ENCODE results near the gene NFAM1.

NFAM1 gene, protein sequence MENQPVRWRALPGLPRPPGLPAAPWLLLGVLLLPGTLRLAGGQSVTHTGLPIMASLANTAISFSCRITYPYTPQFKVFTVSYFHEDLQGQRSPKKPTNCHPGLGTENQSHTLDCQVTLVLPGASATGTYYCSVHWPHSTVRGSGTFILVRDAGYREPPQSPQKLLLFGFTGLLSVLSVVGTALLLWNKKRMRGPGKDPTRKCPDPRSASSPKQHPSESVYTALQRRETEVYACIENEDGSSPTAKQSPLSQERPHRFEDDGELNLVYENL

DNA sequence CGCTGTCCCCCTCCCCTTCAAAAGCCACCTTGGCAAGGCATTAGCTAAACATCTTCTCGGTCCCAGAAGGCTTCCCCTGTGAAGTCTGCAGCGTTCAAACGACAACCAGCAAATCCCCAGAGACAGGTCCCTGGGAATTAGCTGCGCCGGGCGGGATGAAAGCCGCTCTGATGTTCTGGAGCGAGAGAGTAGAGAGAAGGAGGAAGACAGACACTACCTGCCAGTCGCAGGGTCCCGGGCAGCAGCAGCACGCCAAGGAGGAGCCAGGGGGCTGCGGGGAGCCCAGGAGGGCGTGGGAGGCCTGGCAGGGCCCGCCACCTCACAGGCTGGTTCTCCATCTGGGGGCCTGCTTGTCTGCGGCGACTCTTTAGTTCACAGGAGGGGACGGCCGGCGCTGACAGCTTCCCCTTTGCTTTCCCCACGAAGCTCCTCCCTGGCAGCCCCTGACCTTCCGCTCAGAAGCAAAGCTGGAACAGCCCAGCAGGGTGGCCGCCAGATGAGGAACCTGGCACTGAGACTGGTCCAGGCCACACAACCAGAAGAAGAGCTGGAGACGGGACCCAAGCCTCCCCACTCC lies at the start of gene NFAM1:
TSS of gene NFAM1 (minus strand) at position 384 of the 577 bp plus-strand sequence. CDS start at position 338, 46 bp downstream.
- DNase-seq (ENCODE audit: low read depth, low spot score): no peak

DNA sequence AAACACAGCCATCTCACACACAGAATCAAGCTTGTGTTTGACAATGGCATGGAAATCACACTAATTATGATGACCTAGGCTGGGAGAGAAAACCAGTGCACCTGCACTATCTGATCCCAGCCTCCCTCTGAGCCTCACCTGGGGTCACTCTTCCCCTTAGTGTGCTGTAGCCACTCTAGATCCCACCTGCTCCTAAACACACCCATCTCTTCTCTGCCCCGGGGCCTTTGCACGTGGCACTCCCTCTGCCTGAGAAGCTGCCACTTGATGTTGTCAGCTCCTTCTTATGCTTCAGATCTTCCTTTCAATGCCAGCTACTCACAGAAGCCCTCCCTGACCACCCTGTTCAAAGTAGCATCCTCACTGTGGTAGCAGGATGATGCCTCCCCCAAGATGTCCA lies 42.9 kb upstream of the NFAM1 start:
- no peak for DNase-seq (ENCODE audit: low read depth, low spot score)

GRCh38 chr22:42473484-42474193 lies 41.4 kb upstream of the NFAM1 start:
- DNase-seq (ENCODE audit: low read depth, low spot score): peak; percentile 2

- no peak for DNase-seq (ENCODE audit: low read depth, low spot score)
Measured at GRCh38 chr22:42472671-42473070, 40.5 kb upstream of the NFAM1 start.

DNA sequence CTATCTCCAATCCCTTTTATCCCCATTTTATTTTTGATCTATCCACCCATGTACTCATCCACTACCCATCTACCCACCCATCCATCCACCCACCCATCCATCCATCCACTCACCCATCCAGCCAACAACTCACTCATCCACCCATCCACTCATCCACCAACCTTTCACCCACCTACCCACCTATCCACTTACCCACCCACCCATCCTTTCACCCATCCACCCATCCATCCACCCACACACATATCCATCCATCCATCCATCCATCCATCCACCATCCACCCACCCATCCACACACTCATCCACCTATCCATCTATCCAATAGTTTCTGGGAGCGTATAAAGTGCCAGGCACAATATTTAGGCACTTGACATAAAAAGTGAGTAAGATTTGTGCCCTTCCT lies 39.2 kb upstream of the NFAM1 start:
- no peak for DNase-seq (ENCODE audit: low read depth, low spot score)

GRCh38 chr22:42470366-42471082 lies 38.3 kb upstream of the NFAM1 start:
- DNase-seq (ENCODE audit: low read depth, low spot score): no peak

DNA sequence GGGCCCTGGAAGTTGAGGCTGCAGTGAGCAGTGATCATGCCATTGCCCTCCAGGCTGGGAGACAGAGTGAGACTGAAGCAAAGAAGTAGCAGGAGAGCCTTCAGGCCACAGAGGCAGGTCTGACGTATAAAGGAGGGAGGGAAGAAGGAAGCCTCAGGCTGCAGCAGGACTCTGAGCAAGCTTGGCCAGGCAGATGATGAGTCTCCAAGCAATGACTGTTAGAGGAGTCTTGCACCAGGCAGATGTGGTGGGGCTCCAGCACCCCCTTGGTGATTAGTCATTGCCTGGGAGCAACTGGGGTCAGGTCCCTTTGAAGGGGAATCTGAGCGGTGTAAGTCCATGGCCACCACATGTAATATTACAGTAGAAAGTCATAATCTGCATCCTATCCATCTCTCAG lies 36.6 kb upstream of the NFAM1 start:
- DNase-seq (ENCODE audit: low read depth, low spot score): no peak

GRCh38 chr22:42462016-42462415 lies 29.8 kb upstream of the NFAM1 start:
- no peak for DNase-seq (ENCODE audit: low read depth, low spot score)

GRCh38 chr22:42461511-42461910 lies 29.3 kb upstream of the NFAM1 start:
- DNase-seq (ENCODE audit: low read depth, low spot score): no peak

GRCh38 chr22:42459287-42460063 lies 27.3 kb upstream of the NFAM1 start:
- DNase-seq (ENCODE audit: low read depth, low spot score): no peak

DNA sequence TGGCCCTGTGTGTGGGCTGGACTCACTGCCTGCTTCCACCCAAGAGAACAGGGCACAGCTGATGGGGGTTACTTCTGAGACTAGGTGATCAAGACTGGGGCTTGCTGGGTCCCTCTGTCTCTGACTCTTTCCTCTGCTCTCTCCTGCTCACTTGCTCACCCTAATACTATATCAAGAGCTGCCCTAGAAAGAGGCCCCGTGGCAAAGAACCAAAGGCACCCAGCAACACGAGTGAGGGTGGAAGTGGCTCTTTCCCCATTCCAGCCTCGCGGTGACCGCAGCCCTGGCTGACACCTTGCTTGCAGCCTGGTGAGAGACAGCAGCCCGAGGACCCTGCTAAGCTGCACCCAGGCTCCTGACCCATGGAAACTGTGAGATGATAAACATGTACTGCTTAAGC lies 20.7 kb upstream of the NFAM1 start:
- no peak for DNase-seq (ENCODE audit: low read depth, low spot score)

DNA sequence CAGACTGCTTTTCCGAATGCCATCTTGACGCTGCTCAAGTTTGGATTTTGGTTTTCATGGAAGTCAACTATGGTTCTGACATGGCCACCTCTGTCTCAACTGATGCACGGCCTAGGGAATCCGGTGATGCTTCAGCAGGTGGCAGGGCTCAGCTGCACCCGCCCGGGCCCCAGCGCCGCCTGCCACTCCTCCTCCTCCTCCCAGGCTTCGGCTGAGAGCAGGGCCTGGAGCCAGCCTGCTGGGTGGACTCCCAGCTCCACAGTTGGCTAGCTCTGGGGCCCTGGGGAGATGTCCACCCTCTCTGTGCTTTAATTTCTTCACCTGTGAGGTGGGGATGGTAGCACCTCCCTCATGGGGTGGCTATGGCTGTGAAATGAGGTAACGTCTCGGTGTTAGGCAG lies 20.3 kb upstream of the NFAM1 start:
- DNase-seq (ENCODE audit: low read depth, low spot score): no peak

DNA sequence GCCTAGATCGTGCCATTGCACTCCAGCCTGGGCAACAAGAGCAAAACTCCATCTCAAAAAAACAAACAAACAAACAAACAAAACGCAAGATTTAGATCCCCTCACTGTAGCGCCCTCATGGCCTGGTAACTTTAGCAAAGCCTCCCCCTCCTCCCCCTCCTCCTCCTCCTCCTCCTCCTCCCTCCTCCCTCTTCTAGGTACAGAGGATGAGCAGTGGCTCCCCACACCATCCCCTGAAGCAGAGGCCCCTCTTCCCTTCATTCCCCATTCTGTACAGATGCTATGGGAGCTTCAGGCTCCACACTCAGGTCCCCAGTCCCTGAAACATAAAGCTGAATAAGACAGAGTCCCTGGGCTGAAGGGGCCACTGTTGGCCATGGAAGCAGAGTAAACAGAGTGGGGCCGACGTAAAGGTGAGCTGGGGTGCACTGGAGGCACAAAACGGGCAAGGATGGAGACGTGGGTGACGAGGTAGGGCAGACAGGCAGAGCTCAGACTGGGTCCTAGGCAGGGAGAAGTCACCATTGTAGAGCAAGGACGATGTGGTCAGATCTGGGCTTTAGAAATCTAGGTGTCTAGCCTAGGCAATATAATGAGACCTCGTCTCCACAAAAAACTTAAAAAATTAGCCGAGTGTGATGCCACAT lies 19.4 kb upstream of the NFAM1 start:
- no peak for DNase-seq (ENCODE audit: low read depth, low spot score)

DNA sequence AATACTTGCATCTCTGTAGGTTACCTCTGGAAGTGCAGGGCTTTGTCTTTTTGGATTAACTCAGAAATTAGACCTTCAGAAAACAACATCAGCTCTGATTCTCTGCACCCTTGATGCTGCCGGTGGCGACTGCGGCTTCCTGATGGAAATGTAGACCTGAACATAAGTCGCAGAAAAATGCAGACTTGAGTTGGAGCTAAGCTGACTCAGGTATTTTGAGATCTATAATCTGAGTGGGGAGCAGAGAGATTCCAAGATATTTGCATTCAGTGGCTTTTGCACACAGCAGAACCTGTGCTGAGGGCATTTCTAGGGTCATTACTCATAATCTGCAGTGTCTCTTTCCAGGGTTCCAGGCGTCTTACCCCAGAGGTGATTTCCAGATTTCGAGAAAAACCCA lies 18.7 kb upstream of the NFAM1 start:
- no peak for DNase-seq (ENCODE audit: low read depth, low spot score)

- no peak for DNase-seq (ENCODE audit: low read depth, low spot score)
Measured at GRCh38 chr22:42446151-42446550, 13.9 kb upstream of the NFAM1 start.

GRCh38 chr22:42444077-42444904 lies 12.1 kb upstream of the NFAM1 start:
- DNase-seq (ENCODE audit: low read depth, low spot score): peak; percentile 74

DNA sequence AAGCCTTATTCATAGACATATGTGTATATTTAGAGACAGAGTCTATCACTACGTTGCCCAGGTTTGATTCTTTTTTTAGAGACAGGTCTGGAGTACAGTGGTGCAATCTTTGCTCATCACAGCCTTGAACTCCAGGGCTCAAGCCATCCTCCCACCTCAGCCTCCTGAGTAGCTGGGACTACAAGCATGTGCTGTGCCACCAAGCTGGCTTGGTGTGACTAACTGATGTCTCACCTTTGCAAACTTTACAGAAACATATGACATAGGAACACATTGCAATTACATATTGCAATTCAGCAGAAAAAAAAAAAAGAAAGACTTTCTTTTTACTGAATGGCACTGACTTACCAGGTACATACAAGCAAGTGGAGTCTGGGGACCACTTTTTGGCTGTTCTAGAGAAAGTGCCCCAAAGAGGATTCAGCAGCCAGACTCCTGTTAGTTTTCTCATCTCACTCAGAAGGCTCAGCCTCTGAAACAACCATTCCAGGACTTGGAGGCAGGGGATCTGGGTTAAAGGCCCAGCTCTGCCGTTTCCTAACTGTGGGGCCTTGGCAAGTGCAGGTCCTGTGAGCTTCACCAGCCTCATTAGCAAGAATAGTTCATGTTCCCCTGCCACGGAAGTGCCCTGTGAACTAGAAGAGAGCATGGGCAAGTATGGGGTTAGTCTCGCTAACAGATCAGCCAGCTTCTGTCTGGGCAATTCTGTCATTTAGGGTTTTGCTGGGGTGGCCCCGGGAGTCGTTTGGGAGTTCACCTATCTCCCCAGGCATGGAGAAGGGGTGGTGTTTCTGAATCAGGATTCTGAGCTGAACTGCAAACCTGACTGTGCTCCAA lies 11.3 kb upstream of the NFAM1 start:
- DNase-seq (ENCODE audit: low read depth, low spot score): no peak

- DNase-seq (ENCODE audit: low read depth, low spot score): no peak
Measured at GRCh38 chr22:42442748-42443147, 10.5 kb upstream of the NFAM1 start.

DNA sequence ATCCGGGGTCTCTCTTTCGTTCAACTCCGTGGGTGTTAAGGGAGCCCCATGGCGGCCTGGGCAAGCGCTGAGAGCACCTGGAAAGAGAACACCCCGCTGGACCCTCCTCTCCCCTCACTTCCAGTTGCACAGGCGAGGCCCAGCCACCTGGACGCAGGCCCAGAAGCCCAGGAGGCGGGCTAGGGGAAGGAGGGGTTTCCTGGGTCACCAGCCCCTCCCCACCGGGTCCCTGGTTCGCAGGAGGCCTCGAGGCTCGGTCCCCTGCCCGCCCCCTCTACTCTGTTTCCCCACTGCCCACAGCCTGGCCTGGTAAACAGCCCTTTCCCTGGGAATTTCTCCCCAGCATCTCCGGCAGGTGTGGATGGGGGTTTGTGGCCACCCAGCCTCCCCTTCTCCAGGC lies 8.5 kb upstream of the NFAM1 start:
- no peak for DNase-seq (ENCODE audit: low read depth, low spot score)
